Activated CD4-positive, alpha-beta T cell treated with anti-CD3 and anti-CD28 coated beads, Interleukin-2, Interleukin-6, amounts not matched to agents 100 ng/mL and 50 ng/mL, durations not matched to agents 16 hours and 8 hours (primary cell): ENCODE measurements around the gene CUX1.
"Not testable (repeated sequence)": the region's sequence is repeated elsewhere in the genome, so short reads cannot be mapped to it uniquely, and the experiment has no call there.

ENCODE experiments used
- DNase-seq: peaks from one replicate; pipeline ENCODE4 v3.0.0-alpha.2; 2020

CUX1 gene

GRCh38 chr7:102167254-102167653 lies 349.8 kb downstream of the CUX1 start:
- no peak for DNase-seq

- DNase-seq: no peak
Observed at GRCh38 chr7:102169651-102170392, 352.4 kb downstream of the CUX1 start.

GRCh38 chr7:102170393-102170970 lies 353.1 kb downstream of the CUX1 start:
- no peak for DNase-seq

DNA sequence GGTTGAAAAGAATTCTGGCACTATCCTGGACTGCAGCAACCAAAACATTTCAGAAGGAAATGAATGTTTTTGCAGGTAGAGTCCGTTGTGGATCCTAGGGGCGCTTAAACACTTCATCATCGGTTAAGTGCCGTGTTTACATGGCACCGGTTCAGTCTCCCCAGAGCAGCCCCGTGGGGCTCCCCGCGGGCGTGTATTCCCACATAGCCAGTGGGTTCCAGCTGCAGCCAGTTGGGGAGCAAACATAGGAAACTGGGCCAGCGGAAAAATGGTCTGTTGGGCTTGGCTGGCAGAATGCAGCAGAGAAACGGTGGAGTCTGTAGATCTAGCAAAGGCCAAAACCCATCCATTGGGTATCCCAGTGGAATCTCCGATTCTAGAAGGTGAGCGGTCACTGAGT lies 356.2 kb downstream of the CUX1 start:
- DNase-seq: no peak

- DNase-seq: no peak
Observed at GRCh38 chr7:102175423-102176170, 358.2 kb downstream of the CUX1 start.

DNA sequence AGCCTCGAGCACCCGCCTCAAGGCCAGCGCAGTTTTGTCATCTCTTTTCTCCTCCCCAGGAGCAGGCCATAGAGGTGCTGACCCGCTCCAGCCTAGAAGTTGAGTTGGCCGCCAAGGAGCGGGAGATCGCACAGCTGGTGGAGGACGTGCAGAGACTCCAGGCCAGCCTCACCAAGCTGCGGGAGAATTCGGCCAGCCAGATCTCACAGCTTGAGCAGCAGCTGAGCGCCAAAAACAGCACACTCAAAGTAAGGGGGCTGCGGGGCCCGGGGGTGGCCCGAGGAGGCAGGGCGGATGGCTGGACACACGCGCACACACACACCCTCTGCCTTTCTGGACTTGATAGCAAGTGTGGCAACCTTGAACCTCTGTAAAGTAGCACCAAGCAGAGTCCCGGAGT lies 361.0 kb downstream of the CUX1 start:
- DNase-seq: no peak

GRCh38 chr7:102180727-102181126 lies 363.3 kb downstream of the CUX1 start:
- no peak for DNase-seq

- DNase-seq: no peak
Observed at GRCh38 chr7:102181517-102181916, 364.1 kb downstream of the CUX1 start.

DNA sequence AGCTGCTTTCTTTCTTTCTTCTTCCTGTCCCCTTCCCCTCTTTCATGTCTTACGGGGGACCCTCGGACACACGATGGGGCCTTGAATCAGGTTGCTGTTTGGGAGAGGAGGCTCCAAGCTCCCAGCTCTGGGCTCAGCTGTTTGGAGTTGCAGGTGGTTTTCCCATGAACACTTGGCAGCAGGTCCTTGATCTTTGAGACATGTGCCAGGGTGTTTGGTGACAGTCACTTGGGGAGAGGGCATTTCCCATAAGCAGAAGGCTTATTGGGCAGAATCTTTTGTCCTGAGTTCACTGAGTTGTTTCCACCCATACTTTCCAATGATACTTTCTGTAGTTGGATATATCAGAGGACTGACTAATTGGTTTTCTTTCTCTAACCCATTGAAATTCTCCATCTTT lies 364.6 kb downstream of the CUX1 start:
- no peak for DNase-seq

DNA sequence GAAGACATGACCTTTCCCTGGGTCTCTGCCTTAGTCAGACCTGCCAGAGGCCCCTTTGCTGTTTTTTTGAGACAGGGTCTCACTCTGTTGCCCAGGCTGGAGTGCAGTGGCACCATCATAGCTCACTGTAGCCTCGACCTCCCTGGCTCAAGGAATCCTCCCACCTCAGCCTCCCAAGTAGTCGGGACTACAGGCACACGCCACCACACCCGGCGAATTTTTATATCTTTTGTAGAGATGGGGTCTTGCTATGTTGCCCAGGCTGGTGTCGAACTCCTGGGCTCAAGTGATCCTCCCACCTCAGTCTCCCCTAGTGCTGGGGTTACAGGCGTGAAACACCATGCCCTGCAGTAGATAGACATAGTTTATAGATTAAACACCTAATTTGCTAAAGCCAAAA lies 366.4 kb downstream of the CUX1 start:
- not testable (repeated sequence) for DNase-seq

DNA sequence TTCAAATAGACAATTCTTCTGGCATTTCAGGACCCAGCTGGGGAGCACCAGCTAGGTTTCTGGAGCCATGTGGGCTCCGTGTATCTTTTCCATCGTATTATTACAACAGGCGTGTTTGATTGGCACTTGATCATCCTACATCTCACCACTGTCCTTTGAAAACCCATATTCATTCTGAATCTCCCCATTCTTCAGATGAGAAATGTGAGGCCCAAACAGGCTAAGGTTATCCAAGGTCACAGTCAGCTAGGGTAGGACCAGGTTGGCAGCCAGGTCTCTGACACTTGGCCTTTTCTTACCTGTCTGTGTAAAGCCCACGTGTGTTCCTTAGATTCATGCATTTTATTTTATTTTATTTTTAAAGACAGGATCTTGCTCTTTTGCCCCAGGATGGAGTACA lies 366.9 kb downstream of the CUX1 start:
- no peak for DNase-seq

DNA sequence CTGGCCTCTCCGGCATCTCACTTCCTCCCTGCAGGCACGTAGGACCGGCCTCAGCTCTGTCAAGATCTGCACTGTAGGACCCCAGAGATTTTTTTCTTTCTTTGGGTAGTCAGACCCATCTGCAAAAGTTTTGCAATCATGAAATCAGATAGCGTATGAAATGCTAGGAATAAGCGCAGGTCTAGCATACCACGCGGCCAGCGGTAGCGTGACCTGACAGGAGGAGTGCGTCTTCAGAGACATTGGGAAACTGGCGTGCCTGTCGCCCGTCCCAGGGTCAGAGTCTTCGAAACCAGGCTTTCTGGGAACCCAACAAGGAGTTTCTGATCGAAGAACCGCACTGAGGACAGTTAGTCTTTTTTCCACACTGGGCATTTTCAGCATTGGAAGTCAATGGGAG lies 368.4 kb downstream of the CUX1 start:
- no peak for DNase-seq

- DNase-seq: no peak
Observed at GRCh38 chr7:102186306-102186705, 368.9 kb downstream of the CUX1 start.

DNA sequence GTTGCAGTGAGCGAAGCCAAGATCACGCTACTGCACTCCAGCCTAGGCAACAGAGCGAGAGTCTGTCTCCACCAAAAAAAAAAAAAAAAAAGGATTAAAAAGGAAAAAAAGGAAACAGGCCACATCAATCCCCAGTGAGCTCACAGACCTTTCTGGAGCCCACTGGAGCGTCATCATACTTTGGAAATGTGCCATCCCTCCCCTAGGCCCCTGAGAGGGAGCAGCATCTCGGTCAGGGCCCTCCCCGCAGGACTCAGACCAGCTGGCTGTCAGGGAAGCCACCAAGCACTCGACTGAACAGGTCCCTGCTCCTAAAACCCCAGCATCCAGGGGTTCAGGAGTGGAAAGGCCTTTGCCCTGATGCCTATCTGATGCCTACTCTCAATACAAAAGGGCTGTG lies 371.3 kb downstream of the CUX1 start:
- no peak for DNase-seq

DNA sequence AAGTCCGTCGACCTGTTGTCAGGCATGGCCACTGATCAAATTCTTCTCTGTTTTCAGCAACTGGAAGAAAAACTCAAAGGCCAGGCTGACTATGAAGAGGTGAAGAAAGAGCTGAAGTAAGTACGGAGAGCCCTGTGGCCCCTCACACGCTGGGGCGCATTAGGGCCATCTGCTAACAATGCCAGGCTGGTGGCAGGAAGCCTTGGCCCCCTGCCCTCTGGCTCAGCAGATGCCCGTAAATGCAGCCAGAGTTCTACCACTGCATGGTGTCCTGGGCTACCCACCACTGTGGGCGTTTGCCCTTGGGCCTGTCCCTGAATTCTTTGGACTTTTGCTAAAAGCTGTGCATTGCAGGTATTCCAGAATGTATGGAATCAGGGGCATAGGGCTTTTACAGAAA lies 372.3 kb downstream of the CUX1 start:
- no peak for DNase-seq

GRCh38 chr7:102190776-102191350 lies 373.4 kb downstream of the CUX1 start:
- DNase-seq: no peak

DNA sequence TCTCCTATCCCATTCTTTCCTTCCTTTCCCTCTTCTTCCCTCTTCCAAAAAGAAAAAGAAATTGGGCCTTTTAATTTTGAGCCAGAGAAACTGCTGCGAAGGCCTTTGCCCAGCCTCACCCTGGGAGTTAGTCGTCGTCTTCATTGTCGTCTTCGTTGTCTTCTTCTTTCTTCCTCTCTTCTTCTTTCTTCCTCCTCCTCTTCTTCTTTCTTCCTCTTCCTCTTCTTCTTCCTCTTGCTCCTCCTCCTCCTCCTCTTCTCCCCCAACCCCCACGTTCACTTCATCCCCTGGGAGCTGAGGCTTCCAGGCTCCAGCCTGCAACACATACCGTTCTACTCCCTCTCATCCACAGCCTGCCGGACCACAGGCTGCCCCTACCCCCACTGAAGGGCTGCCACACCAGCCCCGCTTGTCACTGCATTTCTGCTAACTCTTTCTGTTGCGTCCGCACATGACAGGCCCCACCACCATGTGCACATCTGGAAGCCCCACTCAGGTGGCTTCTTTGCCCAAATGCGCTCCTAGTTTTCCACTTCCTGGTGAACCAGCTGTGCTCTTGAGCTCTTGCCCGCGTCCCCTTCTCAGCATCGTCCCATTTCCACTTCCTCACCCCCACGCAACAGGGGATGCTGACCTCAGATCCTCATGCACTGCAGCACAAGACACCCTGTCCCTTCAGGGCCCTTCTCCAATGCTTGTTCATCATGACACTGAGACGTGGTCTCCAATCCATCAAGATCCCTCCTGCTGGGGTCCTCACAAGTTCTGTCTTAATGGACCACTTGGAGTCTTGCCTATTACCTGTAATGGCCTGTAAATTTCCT lies 374.3 kb downstream of the CUX1 start:
- DNase-seq: no peak

DNA sequence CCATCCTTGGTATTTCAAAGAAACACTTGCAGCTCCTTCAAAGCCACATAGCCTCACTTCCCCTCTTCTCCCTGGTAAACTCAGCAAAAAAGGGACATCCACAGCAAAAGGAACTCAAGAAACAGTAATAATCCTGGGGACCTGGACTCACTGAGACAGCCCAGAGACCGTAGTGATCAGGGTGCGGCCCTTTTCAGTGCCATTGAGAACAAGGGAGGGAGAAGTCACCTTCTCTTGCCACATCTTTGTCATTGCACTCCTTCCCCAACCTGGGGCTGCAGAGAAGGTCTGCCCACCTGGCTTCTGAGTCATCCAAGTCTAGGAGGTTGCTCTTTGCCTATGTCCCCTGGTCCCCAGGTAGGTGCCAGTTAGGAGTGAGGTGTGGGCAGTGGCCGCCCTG lies 375.4 kb downstream of the CUX1 start:
- no peak for DNase-seq

GRCh38 chr7:102193806-102194205 lies 376.4 kb downstream of the CUX1 start:
- no peak for DNase-seq

- DNase-seq: no peak
Observed at GRCh38 chr7:102195361-102195760, 377.9 kb downstream of the CUX1 start.

DNA sequence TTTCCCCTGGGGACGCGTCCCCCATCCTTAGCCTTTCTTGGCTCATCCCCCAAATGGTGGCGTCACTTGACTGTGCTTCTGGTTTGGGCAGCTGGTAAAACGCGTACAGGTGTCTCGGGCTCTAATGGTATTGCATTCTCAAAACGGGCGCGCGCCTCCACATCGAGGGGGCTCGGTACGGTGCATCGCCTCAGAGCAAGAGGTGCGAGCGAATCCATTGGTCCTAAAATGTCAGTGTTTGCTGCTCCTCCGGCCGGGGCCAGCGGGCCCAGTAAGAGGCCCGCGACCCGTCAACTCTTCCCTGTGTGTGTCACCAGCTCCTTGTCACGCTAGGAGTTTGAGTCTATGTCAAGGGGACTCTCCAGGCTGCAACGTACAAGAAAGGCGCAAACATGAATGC lies 378.6 kb downstream of the CUX1 start:
- DNase-seq: no peak

- DNase-seq: no peak
Observed at GRCh38 chr7:102197161-102197560, 379.7 kb downstream of the CUX1 start.

DNA sequence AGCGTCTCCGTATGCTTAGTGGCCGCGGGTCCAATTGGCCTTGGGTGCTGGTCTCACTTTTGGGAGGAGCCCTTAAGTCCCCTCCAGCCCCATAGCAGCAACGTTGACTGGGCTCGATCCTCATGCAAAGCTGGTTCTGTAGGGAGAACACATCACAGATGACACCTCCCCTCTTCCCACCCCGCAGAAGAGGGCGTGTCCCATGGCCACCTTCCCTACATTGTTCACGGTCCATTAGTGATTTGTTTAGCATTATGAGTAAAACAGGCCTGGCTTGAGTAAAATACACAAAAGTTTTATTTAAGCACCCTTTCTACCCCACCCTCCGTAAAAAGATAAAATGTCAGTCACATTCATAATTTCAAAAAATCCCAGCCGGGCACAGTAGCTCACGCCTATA lies 380.2 kb downstream of the CUX1 start:
- DNase-seq: no peak
